Measurements from ENCODE around the gene IRF2BP1. TPM values are rescaled to one million over a fixed set of nuclear protein-coding genes. Genes with fewer than 3 reads are reported as not detected.

Gene IRF2BP1
- total RNA-seq, 4 donors from 2014 or later = 18.2 to 26.4 (median 23.1) TPM

- Histone ChIP-seq H3K9me3 (no peaks in the 10 kb centered on the region), H3K4me1 (peaks cover 4 to 40% (median 24%) of the 10 kb centered on the region in 4 donors), H3K27me3 (no peaks in the 10 kb centered on the region), H3K27ac (peak overlapping the region; percentile 81 to 94 (median 90)), H3K36me3 (peaks cover 0 to 9% (median 0%) of the 10 kb centered on the region in 3 donors), H3K4me3 (peak overlapping the region; percentile 69 to 93 (median 78))
- TF ChIP-seq POLR2A (IDR thresholded peaks at IDR 0.05) (no peak), CTCF (IDR thresholded peaks at IDR 0.05) (no peak)
- no peak for DNase-seq
Measured at GRCh38 chr19:45884682-45885555, 1.0 kb downstream of the IRF2BP1 start.

GRCh38 chr19:45883881-45884681 lies 1.9 kb downstream of the IRF2BP1 start:
- H3K4me1 ChIP-seq = peaks cover 4 to 40% (median 24%) of the 10 kb centered on the region in 4 donors
- H3K36me3 ChIP-seq = peaks cover 0 to 9% (median 0%) of the 10 kb centered on the region in 3 donors
- peak overlapping the region in 2 of 4 donors; percentile 69 to 81 for H3K4me3 ChIP-seq
- DNase-seq = no peak
- no peak for TF ChIP-seq CTCF (IDR thresholded peaks at IDR 0.05)
- no peak for TF ChIP-seq POLR2A (IDR thresholded peaks at IDR 0.05)
- H3K27ac ChIP-seq = peak overlapping the region in 1 of 4 donors; percentile 36
- H3K9me3 ChIP-seq = no peaks in the 10 kb centered on the region
- H3K27me3 ChIP-seq = no peaks in the 10 kb centered on the region

GRCh38 chr19:45883586-45883880 lies 2.4 kb downstream of the IRF2BP1 start:
- TF ChIP-seq POLR2A (IDR thresholded peaks at IDR 0.05) (no peak), CTCF (IDR thresholded peaks at IDR 0.05) (peak in 2 of 6 experiments; percentile 17 to 32)
- Histone ChIP-seq H3K9me3 (no peaks in the 10 kb centered on the region), H3K4me3 (peak overlapping the region in 2 of 4 donors; percentile 69 to 81)

GRCh38 chr19:45882652-45883585 lies 3.0 kb downstream of the IRF2BP1 start:
- H3K27me3 ChIP-seq = no peaks in the 10 kb centered on the region
- H3K4me3 ChIP-seq = peak overlapping the region; percentile 7 to 81 (median 51)
- peak overlapping the region; percentile 31 to 92 (median 79) for H3K27ac ChIP-seq
- H3K9me3 ChIP-seq = no peaks in the 10 kb centered on the region
- peaks cover 0 to 9% (median 0%) of the 10 kb centered on the region in 3 donors for H3K36me3 ChIP-seq
- TF ChIP-seq CTCF (IDR thresholded peaks at IDR 0.05) = peak; percentile 88 to 100 (median 98)
- peak; percentile 68 to 88 for TF ChIP-seq POLR2A (IDR thresholded peaks at IDR 0.05)
- H3K4me1 ChIP-seq = peaks cover 4 to 48% (median 24%) of the 10 kb centered on the region in 4 donors
- peak; percentile 79 to 94 (median 93) for DNase-seq

More at GRCh38 chr19:45883586-45883880, 2.4 kb downstream of the IRF2BP1 start:
- Histone ChIP-seq H3K36me3 (peaks cover 0 to 9% (median 0%) of the 10 kb centered on the region in 3 donors), H3K4me1 (peaks cover 4 to 42% (median 24%) of the 10 kb centered on the region in 4 donors), H3K27ac (peak overlapping the region in 1 of 4 donors; percentile 36), H3K27me3 (no peaks in the 10 kb centered on the region)
- DNase-seq = no peak

Data from Peyer's patch (tissue), 4 donors.